DOHH2 (cell line): ENCODE measurements around the gene WDR59.

Source experiments
- CTCF ChIP-seq: fragments of 200-600 bp; sonication (generic); IDR thresholded peaks from one replicate; pipeline ENCODE4 v1.5.1; 2014; ENCODE audit warnings: antibody characterized with exemption, mild to moderate bottlenecking, low read depth, low read length; ENCODE audit not compliant: poor library complexity, severe bottlenecking
- EZH2phosphoT487 ChIP-seq: fragments of 200-600 bp; sonication (generic); IDR thresholded peaks from 2 replicates; pipeline ENCODE4 v1.6.1; 2017; ENCODE audit warnings: borderline replicate concordance, mild to moderate bottlenecking, antibody characterized with exemption, low read length, moderate library complexity, mixed read lengths

DNA sequence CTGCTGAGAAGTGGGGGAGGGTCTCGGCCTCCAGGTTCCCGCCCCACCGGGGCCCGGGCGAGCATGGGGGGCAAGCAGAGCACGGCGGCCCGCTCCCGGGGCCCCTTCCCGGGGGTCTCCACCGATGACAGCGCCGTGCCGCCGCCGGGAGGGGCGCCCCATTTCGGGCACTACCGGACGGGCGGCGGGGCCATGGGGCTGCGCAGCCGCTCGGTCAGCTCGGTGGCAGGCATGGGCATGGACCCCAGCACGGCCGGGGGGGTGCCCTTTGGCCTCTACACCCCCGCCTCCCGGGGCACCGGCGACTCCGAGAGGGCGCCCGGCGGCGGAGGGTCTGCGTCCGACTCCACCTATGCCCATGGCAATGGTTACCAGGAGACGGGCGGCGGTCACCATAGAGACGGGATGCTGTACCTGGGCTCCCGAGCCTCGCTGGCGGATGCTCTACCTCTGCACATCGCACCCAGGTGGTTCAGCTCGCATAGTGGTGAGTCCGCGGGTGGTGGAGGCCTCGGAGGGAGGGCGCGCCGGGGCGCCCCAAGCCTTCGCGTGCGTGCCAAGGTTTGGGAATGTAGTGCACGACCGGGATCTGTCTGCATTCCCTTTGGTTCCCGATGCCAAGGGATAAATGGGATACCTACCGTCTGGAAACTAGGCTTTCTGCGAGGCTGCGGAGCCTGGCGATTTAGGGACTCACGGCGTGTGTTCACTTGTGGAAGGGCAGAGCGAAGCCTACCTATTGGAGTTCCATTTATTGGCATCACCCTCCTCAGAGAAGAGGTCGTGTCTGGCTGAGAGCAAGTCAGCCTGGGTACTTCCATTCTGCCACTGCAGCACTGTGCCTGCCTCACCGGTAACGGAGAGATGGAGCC lies 14.9 kb upstream of the WDR59 start:
- TF ChIP-seq EZH2phosphoT487 (no peak), CTCF (no peak)
